ENCODE data around the gene GPC5. TPM values are rescaled to one million over a fixed set of nuclear protein-coding genes. Genes with fewer than 3 reads are reported as not detected.

The GPC5 gene
- total and polyA plus RNA-seq, 4 donors: 0.51 to 22.4 (median 2.0) TPM

- 45% methylated on average over 7 of the region's 7 CpGs for WGBS
- DNase-seq (ENCODE audit: low spot score): no peak
Measured at GRCh38 chr13:92463134-92463533, 1064.7 kb downstream of the GPC5 start.

GRCh38 chr13:92473765-92474475 is 1075.5 kb downstream of the GPC5 start:
- no peak overlapping the region for H3K4me3 ChIP-seq (ENCODE audit: low read depth in 1 of 3, low read length in 3 of 3)
- H3K36me3 ChIP-seq (ENCODE audit: control insufficient read depth in 4 of 4, insufficient read depth in 3 of 4, low read depth in 1 of 4, low read length in 3 of 4): no peaks in the 10 kb centered on the region
- H3K27me3 ChIP-seq (ENCODE audit: control insufficient read depth in 4 of 4, insufficient read depth in 4 of 4, low read length in 3 of 4): no peaks in the 10 kb centered on the region
- no peak overlapping the region for H3K9ac ChIP-seq (ENCODE audit: low read depth in 1 of 2, low read length in 2 of 2)
- no peaks in the 10 kb centered on the region for H3K9me3 ChIP-seq (ENCODE audit: control insufficient read depth in 4 of 4, low read length in 3 of 4)
- H3K4me1 ChIP-seq (ENCODE audit: control insufficient read depth in 4 of 4, insufficient read depth in 4 of 4, low read length in 3 of 4): no peaks in the 10 kb centered on the region
- H3K27ac ChIP-seq (ENCODE audit: low read depth in 1 of 2, low read length in 2 of 2): no peak overlapping the region
- no peak for DNase-seq (ENCODE audit: low spot score)
- WGBS: 56% methylated on average over 3 of the region's 3 CpGs
- TF ChIP-seq GABPA (IDR thresholded peaks at IDR 0.05 in 1 of 2, conservative IDR thresholded peaks at IDR 0.05 in 1 of 2): no peak
- TF ChIP-seq YY1 (IDR thresholded peaks at IDR 0.05): no peak
- TF ChIP-seq JUND (IDR thresholded peaks at IDR 0.05): no peak
- TF ChIP-seq RXRA (IDR thresholded peaks at IDR 0.05): no peak
- TF ChIP-seq REST (IDR thresholded peaks at IDR 0.05): no peak
- TF ChIP-seq HNF4G (IDR thresholded peaks at IDR 0.05): no peak
- no peak for TF ChIP-seq SP1 (IDR thresholded peaks at IDR 0.05)
- no peak for TF ChIP-seq TAF1 (conservative IDR thresholded peaks at IDR 0.05)
- TF ChIP-seq FOXA1 (IDR thresholded peaks at IDR 0.05): no peak
- no peak for TF ChIP-seq EGR1 (IDR thresholded peaks at IDR 0.05; ENCODE audit: low read depth in 2 of 2)
- no peak for TF ChIP-seq ATF3 (IDR thresholded peaks at IDR 0.05)
- no peak for TF ChIP-seq ZBTB33 (IDR thresholded peaks at IDR 0.05)
- TF ChIP-seq MAX (IDR thresholded peaks at IDR 0.05): no peak

More at GRCh38 chr13:92463134-92463533, 1064.7 kb downstream of the GPC5 start:
- H3K27ac ChIP-seq (ENCODE audit: low read depth in 1 of 2, low read length in 2 of 2): no peak overlapping the region
- H3K36me3 ChIP-seq (ENCODE audit: control insufficient read depth in 4 of 4, insufficient read depth in 3 of 4, low read depth in 1 of 4, low read length in 3 of 4): no peaks in the 10 kb centered on the region
- no peak for TF ChIP-seq ZBTB33 (IDR thresholded peaks at IDR 0.05)
- TF ChIP-seq CTCF (IDR thresholded peaks at IDR 0.05; ENCODE audit: low read depth, low read length, missing input control): no peak
- TF ChIP-seq HNF4G (IDR thresholded peaks at IDR 0.05): no peak
- H3K9ac ChIP-seq (ENCODE audit: low read depth in 1 of 2, low read length in 2 of 2): no peak overlapping the region
- no peak overlapping the region for H3K4me3 ChIP-seq (ENCODE audit: low read depth in 1 of 3, low read length in 3 of 3)
- no peaks in the 10 kb centered on the region for H3K27me3 ChIP-seq (ENCODE audit: control insufficient read depth in 4 of 4, insufficient read depth in 4 of 4, low read length in 3 of 4)
- no peaks in the 10 kb centered on the region for H3K9me3 ChIP-seq (ENCODE audit: control insufficient read depth in 4 of 4, low read length in 3 of 4)
- H3K4me1 ChIP-seq (ENCODE audit: control insufficient read depth in 4 of 4, insufficient read depth in 4 of 4, low read length in 3 of 4): no peaks in the 10 kb centered on the region
